ENCODE results near the gene CD300LD.
"Not testable (repeated sequence)": the region's sequence is repeated elsewhere in the genome, so short reads cannot be mapped to it uniquely, and the experiment has no call there.

GRCh38 chr17:74573635-74574034, 18.4 kb downstream of the CD300LD start:
- not testable (repeated sequence) for TF ChIP-seq CTCF, POLR2A (IDR thresholded peaks at IDR 0.05)
